Activated B cell treated with CpG ODN at 0.5 μM for 24 hours (primary cell): ENCODE results near the gene CTAG1B. TPM values are rescaled to one million over a fixed set of nuclear protein-coding genes. Genes with fewer than 3 reads are reported as not detected.
"Not testable (repeated sequence)": the region's sequence is repeated elsewhere in the genome, so short reads cannot be mapped to it uniquely, and the experiment has no call there.

Source experiments
- ATAC-seq: fragments of 200-7000 bp; cut with Tn5 transposase; one replicate; pipeline ENCODE4 v1.10.0; 2021; ENCODE audit warnings: low read depth, mild to moderate bottlenecking, moderate library complexity
- CTCF ChIA-PET: fragments of 350-600 bp; sonication (Branson Sonifier 250); formaldehyde crosslinking; loops from one replicate; lab custom pipeline; 2021; ENCODE audit warnings: antibody characterized with exemption; lab: Charles Lee
- POLR2A ChIA-PET: fragments of 350-600 bp; sonication (Branson Sonifier 250); formaldehyde crosslinking; loops from one replicate; lab custom pipeline; 2021; ENCODE audit warnings: antibody characterized with exemption; lab: Charles Lee
- DNase-seq: peaks from one replicate; pipeline ENCODE4 v3.0.0; 2022
- H3K27ac Mint-ChIP-seq: one replicate; pipeline ENCODE4 v1.8.0; 2020; ENCODE audit warnings: mixed read lengths
- H3K27me3 Mint-ChIP-seq: one replicate; pipeline ENCODE4 v1.8.0; 2021; ENCODE audit warnings: mixed read lengths
- H3K36me3 Mint-ChIP-seq: one replicate; pipeline ENCODE4 v1.8.0; 2021; ENCODE audit warnings: low read depth, mixed read lengths
- H3K4me1 Mint-ChIP-seq: one replicate; pipeline ENCODE4 v1.8.0; 2021; ENCODE audit warnings: mixed read lengths
- H3K4me3 Mint-ChIP-seq: one replicate; pipeline ENCODE4 v1.8.0; 2020; ENCODE audit warnings: mild to moderate bottlenecking, mixed read lengths
- H3K9me3 Mint-ChIP-seq: one replicate; pipeline ENCODE4 v1.8.0; 2020; ENCODE audit warnings: mixed read lengths
- intact Hi-C: fragments of 100-400 bp; cut with micrococcal nuclease; formaldehyde crosslinking; loops from one replicate; pipeline ENCODE4 v1.15.1; 2024
- total RNA-seq: library from RNA; stranded (reverse); gene quantifications from 2 replicates; pipeline ENCODE4 v1.2.3, GENCODE V29; 2022
- TF ChIP-seq, protein P1 (sequence below): fragments of 200-600 bp; IDR thresholded peaks from one replicate; pipeline ENCODE4 v1.8.0; 2022; ENCODE audit warnings: antibody characterized with exemption, mild to moderate bottlenecking

The CTAG1B gene
- not detected in 2 replicates for total RNA-seq

DNA sequence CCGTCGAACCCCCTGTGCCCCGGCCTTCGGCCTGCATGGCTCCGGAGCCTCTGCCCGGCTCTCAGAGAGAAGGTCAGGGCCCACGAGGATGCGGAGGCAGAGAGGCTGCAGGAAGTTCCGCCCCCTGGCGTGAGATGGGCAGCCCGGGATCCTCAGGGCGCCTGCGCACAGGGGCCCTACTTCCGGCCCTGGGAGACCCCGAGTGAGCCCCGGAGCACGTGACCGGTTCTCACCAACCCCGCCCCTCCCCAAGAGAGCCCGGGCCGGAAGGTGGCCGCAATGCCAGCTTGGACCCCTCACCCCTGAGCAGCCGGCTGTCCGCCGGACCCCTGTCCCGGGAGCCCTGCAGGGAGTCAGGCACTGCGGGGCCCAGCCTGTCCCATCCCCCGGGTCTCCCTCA lies at the start of gene CTAG1B:
TSS of gene CTAG1B (minus strand) at position 101 of the 400 bp plus-strand sequence. CDS start at position 37, 64 bp downstream.
- DNase-seq, H3K36me3 Mint-ChIP-seq, H3K27ac Mint-ChIP-seq, ATAC-seq, POLR2A ChIA-PET, intact Hi-C loops, H3K4me3 Mint-ChIP-seq, H3K4me1 Mint-ChIP-seq, CTCF ChIA-PET, H3K9me3 Mint-ChIP-seq, H3K27me3 Mint-ChIP-seq: not testable (repeated sequence)

DNA sequence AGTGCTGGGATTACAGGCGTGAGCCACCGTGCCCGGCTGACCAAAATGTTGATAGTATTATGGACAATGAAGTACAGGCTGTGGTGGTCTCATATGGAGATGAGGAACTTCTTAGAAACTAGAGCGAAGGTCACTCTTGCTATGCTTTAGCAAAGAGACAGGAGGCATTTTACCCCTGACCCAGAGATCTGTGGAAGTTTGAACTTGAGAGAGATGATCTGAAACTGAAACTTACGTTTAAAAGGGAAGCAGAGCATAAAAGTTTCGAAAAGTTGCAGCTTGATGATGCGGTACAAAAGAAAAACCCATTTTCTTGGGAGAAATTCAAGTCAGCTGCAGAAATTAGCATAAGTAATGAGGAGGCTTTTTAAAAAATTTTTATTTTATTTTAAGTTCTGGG lies 42.8 kb upstream of the CTAG1B start:
- Mint-ChIP-seq H3K36me3 (no peaks in the 10 kb centered on the region), H3K4me1 (peaks cover 22% of the 10 kb centered on the region), H3K27ac (peak overlapping the region; percentile 53), H3K9me3 (no peaks in the 10 kb centered on the region), H3K27me3 (no peaks in the 10 kb centered on the region), H3K4me3 (peak overlapping the region; percentile 35)
- TF ChIP-seq, protein P1, sequence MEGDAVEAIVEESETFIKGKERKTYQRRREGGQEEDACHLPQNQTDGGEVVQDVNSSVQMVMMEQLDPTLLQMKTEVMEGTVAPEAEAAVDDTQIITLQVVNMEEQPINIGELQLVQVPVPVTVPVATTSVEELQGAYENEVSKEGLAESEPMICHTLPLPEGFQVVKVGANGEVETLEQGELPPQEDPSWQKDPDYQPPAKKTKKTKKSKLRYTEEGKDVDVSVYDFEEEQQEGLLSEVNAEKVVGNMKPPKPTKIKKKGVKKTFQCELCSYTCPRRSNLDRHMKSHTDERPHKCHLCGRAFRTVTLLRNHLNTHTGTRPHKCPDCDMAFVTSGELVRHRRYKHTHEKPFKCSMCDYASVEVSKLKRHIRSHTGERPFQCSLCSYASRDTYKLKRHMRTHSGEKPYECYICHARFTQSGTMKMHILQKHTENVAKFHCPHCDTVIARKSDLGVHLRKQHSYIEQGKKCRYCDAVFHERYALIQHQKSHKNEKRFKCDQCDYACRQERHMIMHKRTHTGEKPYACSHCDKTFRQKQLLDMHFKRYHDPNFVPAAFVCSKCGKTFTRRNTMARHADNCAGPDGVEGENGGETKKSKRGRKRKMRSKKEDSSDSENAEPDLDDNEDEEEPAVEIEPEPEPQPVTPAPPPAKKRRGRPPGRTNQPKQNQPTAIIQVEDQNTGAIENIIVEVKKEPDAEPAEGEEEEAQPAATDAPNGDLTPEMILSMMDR, result no peak
- POLR2A ChIA-PET, result interaction anchor here (0.7 kb wide), 1 partner anchor 90 kb away, joined by 3 read pairs; no protein-coding TSS in a partner anchor
- intact Hi-C loops, result no loop called here
- ATAC-seq (peak; percentile 31), DNase-seq (no peak)
- CTCF ChIA-PET, result no interaction called here

DNA sequence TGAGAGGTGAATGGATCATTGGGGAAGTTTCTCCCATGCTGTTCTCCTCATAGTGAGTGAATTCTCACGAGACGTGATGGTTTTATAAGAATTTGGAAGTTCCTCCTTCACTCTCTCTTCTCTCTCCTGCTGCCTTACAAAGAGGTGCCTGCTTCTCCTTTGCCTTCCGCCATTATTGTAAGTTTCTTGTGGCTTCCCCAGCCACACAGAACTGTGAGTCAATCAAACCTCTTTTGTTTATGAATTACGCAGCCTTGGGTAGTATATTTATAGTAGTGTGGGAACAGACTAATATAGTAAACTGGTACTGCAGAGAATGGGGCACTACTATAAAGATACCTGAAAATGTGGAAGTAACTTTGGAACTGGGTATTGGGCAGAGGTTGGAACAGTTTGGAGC lies 42.1 kb upstream of the CTAG1B start:
- Mint-ChIP-seq H3K4me3 (peak overlapping the region; percentile 24), H3K9me3 (no peaks in the 10 kb centered on the region), H3K27ac (peak overlapping the region; percentile 71), H3K27me3 (no peaks in the 10 kb centered on the region), H3K36me3 (no peaks in the 10 kb centered on the region), H3K4me1 (peaks cover 22% of the 10 kb centered on the region)
- intact Hi-C loops, result no loop called here
- DNase-seq (no peak), ATAC-seq (peak; percentile 40)
- ChIA-PET CTCF (no interaction called here), POLR2A (interaction anchor here (0.7 kb wide), 1 partner anchor 90 kb away, joined by 3 read pairs; no protein-coding TSS in a partner anchor)
- TF ChIP-seq, protein P1, result no peak

DNA sequence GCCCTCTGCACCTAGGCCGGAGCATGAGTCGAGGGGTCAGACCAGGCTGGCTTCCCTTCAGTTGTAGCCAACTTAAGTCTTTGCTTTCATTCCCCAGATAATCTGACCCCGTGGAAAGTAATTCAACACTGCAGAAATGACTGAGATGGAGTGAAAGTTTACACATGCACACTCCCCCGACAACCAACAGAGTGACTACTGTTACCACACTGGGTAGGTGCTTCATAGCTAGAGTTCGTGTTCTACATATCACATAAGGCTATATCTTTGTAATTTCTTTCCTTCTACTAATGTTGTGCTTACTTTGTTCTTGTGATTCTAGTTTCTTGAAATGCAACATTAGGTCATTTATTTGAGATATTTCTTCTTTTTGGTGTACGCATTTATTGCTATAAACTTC lies 41.5 kb upstream of the CTAG1B start:
- Mint-ChIP-seq H3K9me3 (no peaks in the 10 kb centered on the region), H3K36me3 (no peaks in the 10 kb centered on the region), H3K4me3 (no peak overlapping the region), H3K27me3 (no peaks in the 10 kb centered on the region), H3K4me1 (peaks cover 18% of the 10 kb centered on the region), H3K27ac (no peak overlapping the region)
- DNase-seq (no peak), ATAC-seq (no peak)
- ChIA-PET POLR2A (no interaction called here), CTCF (no interaction called here)
- intact Hi-C loops, result no loop called here
- TF ChIP-seq, protein P1, result no peak

DNA sequence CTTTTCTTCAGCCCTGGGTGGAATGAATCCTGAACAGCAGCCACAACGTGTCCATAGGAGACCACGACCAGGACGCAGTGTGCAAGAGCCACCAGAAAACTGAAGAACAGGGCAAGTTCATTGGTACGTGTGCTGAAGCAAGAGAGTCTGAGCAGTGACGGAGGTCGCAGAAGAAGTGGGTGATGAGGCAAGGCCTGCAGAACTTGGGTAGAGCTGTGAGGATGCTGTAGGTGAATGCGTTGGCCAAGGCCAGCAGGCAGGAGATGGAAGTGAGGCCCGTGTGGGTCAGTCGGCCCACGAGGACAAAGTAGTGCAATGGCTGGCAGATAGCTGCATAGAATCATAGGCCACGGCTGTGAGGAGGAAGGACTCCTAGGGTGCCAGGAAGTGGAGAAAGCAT lies 39.9 kb upstream of the CTAG1B start:
- Mint-ChIP-seq H3K36me3 (no peaks in the 10 kb centered on the region), H3K9me3 (no peaks in the 10 kb centered on the region), H3K27me3 (no peaks in the 10 kb centered on the region), H3K4me1 (peaks cover 18% of the 10 kb centered on the region), H3K4me3 (no peak overlapping the region), H3K27ac (no peak overlapping the region)
- ChIA-PET CTCF (no interaction called here), POLR2A (no interaction called here)
- DNase-seq (no peak), ATAC-seq (no peak)
- TF ChIP-seq, protein P1, result no peak
- intact Hi-C loops, result no loop called here

DNA sequence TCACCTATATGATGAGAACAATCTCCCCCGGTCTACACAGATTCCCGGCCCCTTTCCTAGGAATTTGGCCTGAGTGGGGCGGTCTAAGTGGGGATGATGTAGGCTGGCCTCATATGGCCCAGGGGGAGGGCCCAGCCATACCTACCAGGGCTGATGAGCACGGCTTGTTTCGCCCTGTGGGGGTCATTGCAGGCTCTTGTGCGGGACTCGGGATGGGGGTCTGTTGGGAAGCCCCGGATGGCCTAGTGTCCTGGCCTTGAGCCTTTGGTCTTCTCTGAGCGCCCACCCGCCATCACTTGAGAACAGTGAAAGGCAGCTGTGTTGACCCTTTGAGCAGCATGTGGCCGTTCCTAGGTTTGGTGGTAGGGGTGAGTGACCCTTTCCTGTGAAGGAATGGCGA lies 39.1 kb upstream of the CTAG1B start:
- H3K4me1 Mint-ChIP-seq, result peaks cover 18% of the 10 kb centered on the region
- CTCF ChIA-PET, result no interaction called here
- no peaks in the 10 kb centered on the region for H3K36me3 Mint-ChIP-seq
- intact Hi-C loops, result no loop called here
- DNase-seq, result no peak
- H3K4me3 Mint-ChIP-seq, result no peak overlapping the region
- H3K9me3 Mint-ChIP-seq, result no peaks in the 10 kb centered on the region
- POLR2A ChIA-PET, result no interaction called here
- H3K27me3 Mint-ChIP-seq, result no peaks in the 10 kb centered on the region
- H3K27ac Mint-ChIP-seq, result no peak overlapping the region
- TF ChIP-seq, protein P1, result no peak
- ATAC-seq, result no peak
